Activated T-helper 17 cell treated with anti-CD3 and anti-CD28 coated beads, Interleukin-2, amount 50 U/mL, for 72 hours (primary cell): ENCODE data around the gene ZDHHC15. TPM values are rescaled to one million over a fixed set of nuclear protein-coding genes. Genes with fewer than 3 reads are reported as not detected.
"Not testable (repeated sequence)": the region's sequence is repeated elsewhere in the genome, so short reads cannot be mapped to it uniquely, and the experiment has no call there.

ENCODE experiments used
- ATAC-seq: fragments of 150-1000 bp; cut with Tn5 transposase; replicated peaks from 2 replicates; pipeline ENCODE4 v1.10.0; 2021; ENCODE audit warnings: mild to moderate bottlenecking, moderate library complexity
- H3K27ac Mint-ChIP-seq: one replicate; pipeline ENCODE4 v1.8.0; 2022; ENCODE audit warnings: mixed read lengths
- H3K27me3 Mint-ChIP-seq: one replicate; pipeline ENCODE4 v1.8.0; 2022; ENCODE audit warnings: mixed read lengths
- H3K36me3 Mint-ChIP-seq: one replicate; pipeline ENCODE4 v1.8.0; 2022; ENCODE audit warnings: low read depth, mild to moderate bottlenecking, mixed read lengths
- H3K4me1 Mint-ChIP-seq: one replicate; pipeline ENCODE4 v1.8.0; 2022; ENCODE audit warnings: mixed read lengths
- H3K4me3 Mint-ChIP-seq: one replicate; pipeline ENCODE4 v1.8.0; 2022; ENCODE audit warnings: mild to moderate bottlenecking, mixed read lengths
- H3K9me3 Mint-ChIP-seq: one replicate; pipeline ENCODE4 v1.8.0; 2022; ENCODE audit warnings: mixed read lengths
- total RNA-seq, 2 donors: library from RNA; stranded (reverse); gene quantifications; one replicate each; pipeline ENCODE4 v1.2.3, GENCODE V29; 2022

The ZDHHC15 gene, protein sequence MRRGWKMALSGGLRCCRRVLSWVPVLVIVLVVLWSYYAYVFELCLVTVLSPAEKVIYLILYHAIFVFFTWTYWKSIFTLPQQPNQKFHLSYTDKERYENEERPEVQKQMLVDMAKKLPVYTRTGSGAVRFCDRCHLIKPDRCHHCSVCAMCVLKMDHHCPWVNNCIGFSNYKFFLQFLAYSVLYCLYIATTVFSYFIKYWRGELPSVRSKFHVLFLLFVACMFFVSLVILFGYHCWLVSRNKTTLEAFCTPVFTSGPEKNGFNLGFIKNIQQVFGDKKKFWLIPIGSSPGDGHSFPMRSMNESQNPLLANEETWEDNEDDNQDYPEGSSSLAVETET
- total RNA-seq, result under 1 TPM in 1 of 2 donors, not detected in 1; 0.32 TPM

- Mint-ChIP-seq H3K27ac (peak within 1 kb of the TSS; percentile 53), H3K27me3 (no peaks in the 10 kb centered on the region), H3K4me1 (peaks cover 7% of the 10 kb centered on the region), H3K9me3 (no peaks in the 10 kb centered on the region), H3K36me3 (no peaks in the 10 kb centered on the region), H3K4me3 (peak within 1 kb of the TSS; percentile 66)
- peak; percentile 96 for ATAC-seq
Observed at GRCh38 chrX:75522565-75523431, at the start of gene ZDHHC15. Gene ZDHHC15 (minus strand): TSS chrX:75523037. CDS start chrX:75523024, 13 bp downstream.

GRCh38 chrX:75560544-75560943 is 37.7 kb upstream of the ZDHHC15 start:
- not testable (repeated sequence) for H3K4me1 Mint-ChIP-seq, H3K27me3 Mint-ChIP-seq, H3K27ac Mint-ChIP-seq, H3K4me3 Mint-ChIP-seq, H3K9me3 Mint-ChIP-seq, ATAC-seq, H3K36me3 Mint-ChIP-seq

DNA sequence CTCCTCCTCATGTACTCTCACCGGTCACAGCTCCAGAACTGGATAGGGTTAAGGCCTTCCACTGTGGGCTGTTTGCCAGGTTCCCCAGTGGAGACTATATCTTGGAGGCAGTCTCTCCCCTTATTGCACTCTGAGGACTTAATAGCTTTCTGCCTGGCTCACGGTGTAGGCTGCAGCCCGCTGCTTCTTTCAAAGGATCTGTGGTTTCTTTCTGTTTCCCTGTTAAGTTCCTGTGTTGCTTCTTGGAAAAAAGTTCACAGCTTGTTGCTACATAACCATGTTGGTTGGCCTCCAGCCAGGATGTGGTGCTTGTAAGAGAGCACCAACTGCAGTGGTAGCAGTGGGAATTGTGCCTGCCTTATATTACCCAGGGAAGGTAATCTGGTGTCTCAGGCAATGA is 24.9 kb upstream of the ZDHHC15 start:
- no peak for ATAC-seq
- Mint-ChIP-seq H3K9me3 (no peaks in the 10 kb centered on the region), H3K4me1 (no peaks in the 10 kb centered on the region), H3K4me3 (no peak overlapping the region), H3K27me3 (no peaks in the 10 kb centered on the region), H3K36me3 (no peaks in the 10 kb centered on the region), H3K27ac (no peak overlapping the region)

- Mint-ChIP-seq H3K27me3 (no peaks in the 10 kb centered on the region), H3K4me1 (no peaks in the 10 kb centered on the region), H3K4me3 (no peak overlapping the region), H3K9me3 (no peaks in the 10 kb centered on the region), H3K27ac (no peak overlapping the region), H3K36me3 (no peaks in the 10 kb centered on the region)
- no peak for ATAC-seq
Observed at GRCh38 chrX:75546724-75547511, 24.1 kb upstream of the ZDHHC15 start.

DNA sequence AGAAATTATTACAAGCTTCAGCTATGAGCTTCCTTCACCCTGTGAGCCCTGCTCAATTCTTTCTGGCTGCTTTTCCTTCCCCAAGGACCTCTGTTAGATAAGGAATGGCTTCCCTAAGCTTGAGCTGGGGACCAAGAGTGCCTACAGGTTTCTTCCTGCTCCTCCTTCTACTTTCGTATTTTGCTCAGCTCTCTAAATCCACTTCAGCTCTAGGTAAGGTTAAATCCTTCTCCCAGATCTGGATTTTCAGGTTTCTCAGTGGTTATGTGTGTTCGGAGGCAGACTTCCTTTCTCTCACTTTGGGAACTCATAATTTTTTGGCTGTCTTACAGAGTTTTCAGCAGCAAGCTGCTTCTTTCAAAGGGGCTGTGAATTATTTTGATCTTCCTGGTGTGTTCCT is 21.9 kb upstream of the ZDHHC15 start:
- no peaks in the 10 kb centered on the region for H3K27me3 Mint-ChIP-seq

DNA sequence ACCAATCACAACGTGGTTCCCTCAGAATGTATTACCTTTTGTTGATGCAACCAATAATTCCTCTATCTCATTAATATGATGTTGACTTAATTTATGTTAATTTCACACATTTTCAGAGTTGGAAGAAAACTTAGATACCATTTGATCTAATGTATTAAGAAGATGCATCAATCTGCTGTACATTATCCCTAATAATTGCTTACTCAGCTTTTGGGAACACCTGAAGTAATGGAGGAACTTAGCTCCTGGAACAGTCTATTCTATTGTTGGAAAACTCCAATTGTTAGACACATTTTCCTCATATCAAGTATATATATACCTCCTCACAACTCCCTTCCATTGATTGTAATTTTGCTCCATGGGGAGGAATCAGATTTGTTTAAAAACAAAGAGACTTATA is 38.9 kb downstream of the ZDHHC15 start:
- H3K36me3 Mint-ChIP-seq, result no peaks in the 10 kb centered on the region
- no peaks in the 10 kb centered on the region for H3K27me3 Mint-ChIP-seq
- H3K27ac Mint-ChIP-seq, result no peak overlapping the region
- H3K9me3 Mint-ChIP-seq, result peaks cover 3% of the 10 kb centered on the region
- no peak for ATAC-seq
- H3K4me1 Mint-ChIP-seq, result no peaks in the 10 kb centered on the region
- no peak overlapping the region for H3K4me3 Mint-ChIP-seq

More for the DNA sequence above, 21.9 kb upstream of the ZDHHC15 start:
- Mint-ChIP-seq H3K4me3 (no peak overlapping the region), H3K9me3 (no peaks in the 10 kb centered on the region), H3K4me1 (no peaks in the 10 kb centered on the region), H3K36me3 (no peaks in the 10 kb centered on the region), H3K27ac (no peak overlapping the region)
- ATAC-seq, result no peak

DNA sequence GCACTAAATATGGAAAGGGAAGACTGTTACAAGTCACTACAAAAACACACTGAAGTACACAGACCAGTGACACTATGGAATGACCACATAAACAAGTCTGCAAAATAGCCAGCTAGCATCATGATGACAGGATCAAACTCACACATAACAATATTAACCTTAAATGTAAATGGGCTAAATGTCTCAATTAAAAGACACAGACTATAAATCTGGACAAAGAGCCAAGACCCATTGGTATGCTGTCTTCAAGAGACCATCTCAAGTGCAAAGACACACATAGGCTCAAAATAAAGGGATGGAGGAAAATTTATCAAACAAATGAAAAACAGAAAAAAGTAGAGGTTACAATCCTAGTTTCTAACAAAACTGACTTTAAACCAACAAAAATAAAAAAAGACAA is 61.1 kb downstream of the ZDHHC15 start:
- not testable (repeated sequence) for H3K27me3 Mint-ChIP-seq, H3K4me1 Mint-ChIP-seq, H3K9me3 Mint-ChIP-seq, ATAC-seq, H3K4me3 Mint-ChIP-seq, H3K27ac Mint-ChIP-seq, H3K36me3 Mint-ChIP-seq

- Mint-ChIP-seq H3K4me1 (no peaks in the 10 kb centered on the region), H3K27me3 (no peaks in the 10 kb centered on the region), H3K9me3 (no peaks in the 10 kb centered on the region), H3K36me3 (no peaks in the 10 kb centered on the region), H3K27ac (no peak overlapping the region), H3K4me3 (no peak overlapping the region)
- ATAC-seq, result no peak
Observed at GRCh38 chrX:75421688-75422230, 101.1 kb downstream of the ZDHHC15 start.

GRCh38 chrX:75407153-75407552 is 115.7 kb downstream of the ZDHHC15 start:
- H3K4me3 Mint-ChIP-seq, H3K9me3 Mint-ChIP-seq, ATAC-seq, H3K27ac Mint-ChIP-seq, H3K36me3 Mint-ChIP-seq, H3K27me3 Mint-ChIP-seq, H3K4me1 Mint-ChIP-seq: not testable (repeated sequence)

DNA sequence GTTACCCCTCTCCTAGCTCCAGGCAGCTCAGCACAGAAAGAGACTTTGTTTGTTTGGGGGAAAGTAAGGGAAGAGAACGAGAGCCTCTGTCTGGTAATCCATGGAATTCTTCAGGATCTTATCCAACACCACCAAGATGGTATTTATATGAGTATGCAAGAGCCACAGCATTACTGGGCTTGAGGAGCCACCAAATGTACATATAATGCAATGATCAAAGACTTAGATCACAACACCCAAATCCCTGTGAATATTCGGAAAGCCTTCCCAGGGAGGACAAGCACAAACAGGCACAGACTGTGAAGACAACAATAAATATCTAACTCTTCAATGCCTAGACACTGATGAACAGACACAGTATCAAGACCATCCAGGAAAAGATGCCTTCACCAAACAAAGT is 132.4 kb downstream of the ZDHHC15 start:
- Mint-ChIP-seq H3K36me3 (no peaks in the 10 kb centered on the region), H3K27ac (no peak overlapping the region)

DNA sequence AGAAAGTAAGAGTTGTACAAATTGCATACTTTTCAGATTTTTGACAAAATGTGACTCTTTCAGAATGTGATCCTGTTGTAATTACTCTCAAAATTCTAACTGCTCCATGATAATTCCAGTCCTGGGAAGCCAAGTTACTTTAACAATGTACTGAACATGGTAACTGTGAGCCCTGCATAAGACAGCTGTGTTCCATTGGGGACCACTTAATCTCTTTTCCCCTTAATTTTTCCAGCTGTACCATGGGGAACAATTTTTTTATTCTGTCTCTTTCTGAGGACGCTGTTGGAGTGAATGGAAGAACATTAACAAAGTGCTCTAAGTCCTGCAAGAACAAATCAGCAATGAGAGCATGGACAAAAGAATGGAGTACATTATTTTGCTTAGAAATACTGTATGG is 153.1 kb downstream of the ZDHHC15 start:
- no peak for ATAC-seq
- Mint-ChIP-seq H3K36me3 (no peaks in the 10 kb centered on the region), H3K27me3 (no peaks in the 10 kb centered on the region), H3K9me3 (no peaks in the 10 kb centered on the region), H3K27ac (no peak overlapping the region), H3K4me3 (no peak overlapping the region), H3K4me1 (no peaks in the 10 kb centered on the region)

More for the DNA sequence above, 132.4 kb downstream of the ZDHHC15 start:
- no peak overlapping the region for H3K4me3 Mint-ChIP-seq
- no peaks in the 10 kb centered on the region for H3K4me1 Mint-ChIP-seq
- H3K27me3 Mint-ChIP-seq, result no peaks in the 10 kb centered on the region
- no peak for ATAC-seq
- H3K9me3 Mint-ChIP-seq, result peaks cover 15% of the 10 kb centered on the region

DNA sequence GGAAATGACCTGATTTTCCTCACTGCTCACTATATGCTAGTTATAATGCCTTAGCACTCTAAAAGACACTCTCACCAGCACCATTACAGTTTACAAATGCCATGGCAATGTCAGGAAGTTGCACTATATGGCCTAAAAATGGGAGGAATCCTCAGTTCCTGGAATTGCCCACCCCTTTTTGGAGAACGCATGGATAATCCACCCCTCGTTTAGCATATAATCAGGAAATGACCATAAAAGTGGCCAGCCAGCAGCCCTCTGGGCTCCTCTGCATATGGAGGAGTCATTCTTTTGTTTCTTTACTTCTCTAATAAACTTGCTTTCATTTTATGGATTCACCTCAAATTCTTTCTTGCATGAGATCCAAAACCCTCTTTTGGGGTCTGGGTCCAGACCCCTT is 156.0 kb downstream of the ZDHHC15 start:
- ATAC-seq, result no peak
- no peaks in the 10 kb centered on the region for H3K9me3 Mint-ChIP-seq
- no peaks in the 10 kb centered on the region for H3K36me3 Mint-ChIP-seq
- H3K27me3 Mint-ChIP-seq, result no peaks in the 10 kb centered on the region
- no peaks in the 10 kb centered on the region for H3K4me1 Mint-ChIP-seq
- no peak overlapping the region for H3K27ac Mint-ChIP-seq
- H3K4me3 Mint-ChIP-seq, result no peak overlapping the region

- Mint-ChIP-seq H3K27ac (no peak overlapping the region), H3K36me3 (no peaks in the 10 kb centered on the region), H3K4me3 (no peak overlapping the region)
Observed at GRCh38 chrX:75365243-75365975, 157.4 kb downstream of the ZDHHC15 start.

GRCh38 chrX:75361788-75362187 is 161.0 kb downstream of the ZDHHC15 start:
- Mint-ChIP-seq H3K27me3 (no peaks in the 10 kb centered on the region), H3K4me3 (no peak overlapping the region), H3K36me3 (no peaks in the 10 kb centered on the region), H3K27ac (no peak overlapping the region), H3K4me1 (no peaks in the 10 kb centered on the region), H3K9me3 (no peaks in the 10 kb centered on the region)
- no peak for ATAC-seq

More at GRCh38 chrX:75365243-75365975, 157.4 kb downstream of the ZDHHC15 start:
- Mint-ChIP-seq H3K9me3 (no peaks in the 10 kb centered on the region), H3K27me3 (no peaks in the 10 kb centered on the region), H3K4me1 (no peaks in the 10 kb centered on the region)
- ATAC-seq, result no peak
